AG09319 (cell line): ENCODE measurements around the gene WSCD2.

Source experiments
- DNase-seq: peaks from one replicate; pipeline ENCODE4 v3.0.0-alpha.2; 2010; ENCODE audit warnings: low read depth; ENCODE audit errors: extremely low read depth
- TF ChIP-seq, protein P1 (sequence below): IDR thresholded peaks from 2 replicates; pipeline ENCODE4 v1.5.1; 2011; ENCODE audit warnings: low read depth, mild to moderate bottlenecking, inconsistent platforms, low read length, moderate library complexity

WSCD2 gene

DNA sequence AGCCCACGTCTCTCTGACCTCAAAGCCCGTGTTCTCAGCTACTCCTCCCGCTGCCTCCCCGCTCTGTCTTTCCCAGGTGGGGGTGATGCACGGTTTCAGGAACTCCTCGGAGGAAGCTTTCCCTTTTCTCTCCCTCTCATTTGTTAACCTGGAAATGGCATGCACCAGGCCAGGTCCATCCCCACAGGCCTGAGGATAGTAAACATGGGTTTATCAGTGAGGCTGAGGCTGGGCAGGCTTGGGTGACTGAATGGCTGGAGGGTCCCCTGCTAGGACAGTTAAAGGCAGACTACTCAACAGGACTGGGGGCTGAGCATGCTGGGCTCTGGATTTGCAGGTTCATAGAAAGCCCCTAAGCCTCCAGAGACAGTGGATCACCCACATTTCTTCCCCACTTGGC is 7.6 kb downstream of the WSCD2 start:
- no peak for DNase-seq
- TF ChIP-seq, protein P1, sequence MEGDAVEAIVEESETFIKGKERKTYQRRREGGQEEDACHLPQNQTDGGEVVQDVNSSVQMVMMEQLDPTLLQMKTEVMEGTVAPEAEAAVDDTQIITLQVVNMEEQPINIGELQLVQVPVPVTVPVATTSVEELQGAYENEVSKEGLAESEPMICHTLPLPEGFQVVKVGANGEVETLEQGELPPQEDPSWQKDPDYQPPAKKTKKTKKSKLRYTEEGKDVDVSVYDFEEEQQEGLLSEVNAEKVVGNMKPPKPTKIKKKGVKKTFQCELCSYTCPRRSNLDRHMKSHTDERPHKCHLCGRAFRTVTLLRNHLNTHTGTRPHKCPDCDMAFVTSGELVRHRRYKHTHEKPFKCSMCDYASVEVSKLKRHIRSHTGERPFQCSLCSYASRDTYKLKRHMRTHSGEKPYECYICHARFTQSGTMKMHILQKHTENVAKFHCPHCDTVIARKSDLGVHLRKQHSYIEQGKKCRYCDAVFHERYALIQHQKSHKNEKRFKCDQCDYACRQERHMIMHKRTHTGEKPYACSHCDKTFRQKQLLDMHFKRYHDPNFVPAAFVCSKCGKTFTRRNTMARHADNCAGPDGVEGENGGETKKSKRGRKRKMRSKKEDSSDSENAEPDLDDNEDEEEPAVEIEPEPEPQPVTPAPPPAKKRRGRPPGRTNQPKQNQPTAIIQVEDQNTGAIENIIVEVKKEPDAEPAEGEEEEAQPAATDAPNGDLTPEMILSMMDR, result no peak

DNA sequence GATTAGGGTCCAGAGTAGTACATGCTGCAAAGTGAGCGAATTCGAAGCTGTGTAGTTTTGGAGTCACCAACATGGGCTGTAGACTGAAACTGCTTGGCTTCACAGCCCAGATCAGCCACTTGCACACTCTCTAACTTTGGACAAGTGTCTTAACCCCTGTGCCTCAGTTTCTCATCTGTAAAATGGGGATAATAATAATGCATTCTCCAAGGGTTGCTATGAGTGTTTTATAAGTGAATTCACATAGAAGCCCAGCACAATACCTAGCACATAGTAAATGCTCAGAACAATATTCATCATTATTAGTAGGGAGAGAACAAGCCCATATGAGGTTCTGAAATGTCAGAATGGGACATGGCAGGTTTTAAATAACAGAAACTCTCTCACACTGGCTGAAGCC is 10.4 kb downstream of the WSCD2 start:
- DNase-seq, result no peak
- TF ChIP-seq, protein P1, result no peak

DNA sequence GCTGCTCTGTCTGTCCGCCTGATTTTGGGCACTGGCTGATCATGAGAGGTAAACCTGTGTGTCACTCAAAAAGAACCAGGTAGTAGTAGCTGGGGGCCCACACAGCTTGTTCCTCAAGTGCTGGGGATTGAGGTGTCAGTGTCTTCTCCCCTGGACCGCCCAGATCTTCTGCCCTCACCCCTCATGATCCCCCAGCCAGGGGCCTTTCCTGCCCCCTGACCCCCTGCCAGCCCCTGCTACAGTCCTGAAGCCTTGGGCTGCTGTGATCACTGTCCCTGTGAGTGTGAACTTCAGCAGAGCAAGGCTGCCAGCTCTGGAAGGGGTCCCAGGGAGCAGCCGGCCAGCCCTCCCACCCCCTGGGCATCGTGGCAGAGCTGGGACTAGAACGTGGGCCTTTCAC is 11.4 kb downstream of the WSCD2 start:
- TF ChIP-seq, protein P1, result no peak
- DNase-seq, result no peak

DNA sequence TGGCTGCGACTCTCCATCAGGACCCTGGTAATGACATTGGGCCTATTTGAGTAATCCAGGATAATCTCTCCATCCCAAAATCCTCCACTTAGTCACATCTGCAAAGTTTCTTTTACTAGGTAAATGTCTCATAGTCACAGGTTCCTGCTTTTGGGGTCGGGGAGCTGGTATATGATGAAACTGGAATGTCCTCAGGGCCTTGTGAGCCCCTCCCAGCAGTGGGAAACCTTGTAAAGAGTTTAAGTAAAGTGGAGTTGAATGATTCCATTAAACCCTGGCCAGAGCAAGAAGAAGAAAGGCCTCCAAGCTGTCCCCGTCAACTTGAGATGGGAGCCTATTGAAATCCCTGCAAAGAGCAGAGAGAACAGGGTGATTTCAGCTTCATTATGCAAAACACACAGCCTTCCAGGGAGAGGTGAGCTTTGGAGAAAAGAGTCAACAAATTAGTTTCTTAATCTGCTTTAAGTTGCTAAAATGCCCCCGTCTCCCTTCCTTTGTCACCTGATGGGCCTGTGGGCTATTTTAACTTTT is 12.6 kb downstream of the WSCD2 start:
- TF ChIP-seq, protein P1, result no peak
- DNase-seq, result no peak

DNA sequence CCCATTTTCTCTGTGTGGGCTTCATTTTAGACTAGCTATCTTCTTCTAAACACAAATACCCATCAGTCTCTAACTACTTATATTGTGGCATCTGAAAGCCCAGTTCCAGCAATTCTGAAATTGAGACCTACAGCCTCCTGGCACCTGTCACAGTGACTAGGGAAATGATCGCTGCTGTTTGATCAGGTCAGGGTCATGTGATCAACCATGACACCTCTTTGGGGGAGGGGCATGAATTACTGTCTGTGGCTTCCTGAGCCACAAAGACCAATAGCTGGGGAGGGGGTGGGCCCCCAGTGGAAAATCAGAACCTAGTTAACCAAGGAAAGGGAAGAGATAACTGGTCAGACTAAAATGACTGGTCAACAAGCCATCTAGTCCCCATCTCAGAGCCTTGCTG is 14.1 kb downstream of the WSCD2 start:
- TF ChIP-seq, protein P1, result no peak

DNA sequence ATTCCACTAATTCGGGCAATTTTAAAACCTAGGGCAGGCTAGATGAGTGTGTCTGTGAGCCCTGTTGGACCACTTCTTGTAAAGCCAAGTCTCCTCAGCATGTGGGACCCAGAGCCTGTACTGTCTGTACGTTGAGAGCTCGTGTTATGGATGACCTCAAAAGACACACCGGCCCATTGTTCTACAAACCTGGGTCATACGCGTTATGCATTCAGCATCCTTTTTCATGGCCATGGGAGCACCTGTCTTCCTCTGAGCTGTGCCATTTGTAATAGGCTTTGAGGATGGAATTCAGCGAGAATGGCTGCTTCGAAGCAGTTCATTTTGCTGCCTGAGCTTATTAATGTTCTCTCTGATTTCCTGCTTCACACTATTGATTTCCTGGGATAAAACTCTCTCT is 15.0 kb downstream of the WSCD2 start:
- TF ChIP-seq, protein P1, result no peak
- no peak for DNase-seq

More for the DNA sequence above, 14.1 kb downstream of the WSCD2 start:
- no peak for DNase-seq

DNA sequence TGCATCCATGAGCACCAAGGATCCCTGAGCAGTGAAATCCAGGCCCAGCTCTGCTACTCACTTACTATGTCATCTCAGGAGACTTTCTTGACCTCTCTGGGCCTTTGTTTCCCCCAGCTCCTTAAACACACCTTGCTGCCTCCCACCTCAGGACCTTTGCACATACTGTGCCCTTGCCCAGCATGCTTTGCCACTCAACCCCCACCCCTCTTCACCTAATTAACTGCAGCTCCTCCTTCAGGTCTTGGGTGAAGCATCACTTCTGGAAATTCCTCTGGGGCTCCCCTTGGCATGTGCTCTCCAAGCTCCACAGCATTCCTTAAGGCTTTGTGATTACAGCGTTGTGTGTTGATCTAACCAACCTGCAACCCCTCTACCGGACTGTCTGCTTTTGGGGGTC is 15.9 kb downstream of the WSCD2 start:
- TF ChIP-seq, protein P1, result no peak
- no peak for DNase-seq
